Skeletal muscle satellite cell (primary cell): Measurements from ENCODE around the gene CELA3B.
"Not testable (repeated sequence)": the region's sequence is repeated elsewhere in the genome, so short reads cannot be mapped to it uniquely, and the experiment has no call there.

Source experiments
- H3K27me3 ChIP-seq: 2 replicates; pipeline ENCODE4 v1.7.0; 2013; ENCODE audit warnings: low read length; ENCODE audit not compliant: control insufficient read depth, insufficient read depth
- H3K36me3 ChIP-seq: 2 replicates; pipeline ENCODE4 v1.7.0; 2013; ENCODE audit warnings: mild to moderate bottlenecking, control low read depth, low read length; ENCODE audit not compliant: insufficient read depth
- H3K4me1 ChIP-seq: 2 replicates; pipeline ENCODE4 v1.7.0; 2013; ENCODE audit warnings: low read length; ENCODE audit not compliant: control insufficient read depth, insufficient read depth
- H3K4me2 ChIP-seq: 2 replicates; pipeline ENCODE4 v1.7.0; 2013; ENCODE audit warnings: mild to moderate bottlenecking, low read length
- H3K4me3 ChIP-seq: 2 replicates; pipeline ENCODE4 v1.7.0; 2013; ENCODE audit warnings: low read length
- H3K9ac ChIP-seq: 2 replicates; pipeline ENCODE4 v1.7.0; 2013; ENCODE audit warnings: mild to moderate bottlenecking, low read depth, low read length, moderate library complexity
- H3K9me3 ChIP-seq: replicated peaks from 2 replicates; pipeline ENCODE4 v1.7.0; 2013; ENCODE audit warnings: mild to moderate bottlenecking, control low read depth, low read length

The CELA3B gene

GRCh38 chr1:21937034-21937371 lies 39.8 kb upstream of the CELA3B start, which contains the start of gene HSPG2:
TSS of gene HSPG2 (minus strand) at chr1:21937310. CDS start at chr1:21937217, 93 bp downstream.
- H3K27me3 ChIP-seq = no peaks in the 10 kb centered on the region
- H3K9ac ChIP-seq = peak within 1 kb of the TSS; percentile 87
- H3K4me1 ChIP-seq = peaks cover 66% of the 10 kb centered on the region
- no peaks in the 10 kb centered on the region for H3K9me3 ChIP-seq
- H3K4me3 ChIP-seq = peak within 1 kb of the TSS; percentile 93
- peak within 1 kb of the TSS; percentile 87 for H3K4me2 ChIP-seq
- H3K36me3 ChIP-seq = peaks cover 4% of the 10 kb centered on the region

GRCh38 chr1:21937372-21938121 lies 39.3 kb upstream of the CELA3B start:
- Histone ChIP-seq H3K36me3 (peaks cover 4% of the 10 kb centered on the region), H3K4me3 (peak overlapping the region; percentile 41), H3K9me3 (no peaks in the 10 kb centered on the region), H3K27me3 (no peaks in the 10 kb centered on the region), H3K4me1 (peaks cover 63% of the 10 kb centered on the region), H3K9ac (peak overlapping the region; percentile 66), H3K4me2 (peak overlapping the region; percentile 68)

DNA sequence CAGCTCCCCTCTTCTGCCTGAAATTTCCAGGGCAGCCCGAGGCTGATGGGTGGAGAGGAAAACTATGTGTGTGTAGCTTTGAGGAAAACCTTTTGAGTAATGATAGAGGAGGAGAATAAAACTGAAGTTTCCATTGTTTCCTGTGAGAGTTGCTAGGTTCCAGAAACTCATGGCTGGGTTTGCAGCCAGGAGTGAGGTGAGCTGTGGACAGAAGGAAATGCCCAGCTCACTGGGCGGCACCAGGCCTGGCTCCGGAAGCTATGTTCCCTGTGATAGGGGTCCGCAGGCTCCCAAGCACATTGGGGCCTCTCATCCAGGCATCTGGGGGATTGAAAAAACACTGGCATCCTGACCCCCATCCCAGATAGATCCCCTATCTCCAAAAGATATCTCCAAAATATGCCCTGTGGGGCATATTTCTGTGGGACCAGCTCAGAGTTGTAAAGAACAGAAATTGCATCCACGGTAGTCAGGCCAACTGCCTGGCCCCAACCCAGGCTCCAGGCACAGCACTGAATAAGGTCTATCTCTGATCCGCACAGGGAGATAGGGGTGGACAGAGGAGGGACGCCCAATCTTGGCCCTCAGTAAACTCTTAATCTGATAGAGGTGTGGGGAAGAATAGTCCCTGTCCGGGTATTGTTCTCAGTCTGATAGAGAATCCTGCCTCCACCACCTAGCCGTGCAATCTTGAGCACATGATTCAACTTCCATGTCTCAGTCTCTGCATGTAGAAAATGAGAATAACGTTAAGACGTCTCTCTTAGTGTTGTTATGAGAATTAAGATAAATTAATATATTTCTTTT lies 37.9 kb upstream of the CELA3B start:
- Histone ChIP-seq H3K9ac (peak overlapping the region; percentile 53), H3K4me3 (no peak overlapping the region), H3K4me1 (peaks cover 58% of the 10 kb centered on the region), H3K9me3 (no peaks in the 10 kb centered on the region), H3K4me2 (peak overlapping the region; percentile 15), H3K27me3 (no peaks in the 10 kb centered on the region), H3K36me3 (no peaks in the 10 kb centered on the region)

DNA sequence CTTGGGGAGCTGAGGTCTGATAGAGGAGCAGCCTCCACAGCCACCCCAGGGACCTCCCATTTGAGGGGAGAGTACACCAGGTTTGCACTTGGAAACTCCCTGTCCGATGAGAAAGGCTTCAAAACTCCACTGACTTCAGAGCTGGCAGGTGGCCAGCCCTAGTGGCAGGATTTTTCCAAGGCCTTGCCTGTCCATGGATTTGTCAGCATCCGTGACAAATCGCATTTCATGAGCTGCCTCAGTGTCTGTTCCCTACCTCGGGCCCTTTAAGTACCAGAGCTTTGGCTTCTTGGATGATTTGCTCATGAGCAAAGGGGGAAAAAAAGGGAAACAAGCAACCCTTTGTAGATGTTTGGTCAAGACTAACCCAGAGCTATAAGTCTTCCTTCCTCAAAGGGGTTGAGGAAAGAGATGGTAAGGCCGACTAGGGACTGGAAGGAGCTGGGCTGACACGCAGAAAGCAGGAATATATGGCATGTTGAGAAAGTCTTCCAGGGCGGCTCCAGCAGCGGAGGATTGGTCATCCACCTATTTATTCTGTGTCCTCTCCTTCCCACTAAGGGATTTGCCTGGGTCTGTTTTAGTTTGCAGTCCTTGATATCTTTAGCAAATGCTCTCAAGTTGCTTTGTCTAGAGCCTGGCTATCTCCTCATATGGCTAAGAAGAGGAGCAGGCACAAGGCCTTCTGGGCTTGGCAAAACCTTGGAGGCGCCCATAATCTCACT lies 37.0 kb upstream of the CELA3B start:
- Histone ChIP-seq H3K9ac (peak overlapping the region; percentile 55), H3K9me3 (no peaks in the 10 kb centered on the region), H3K4me2 (peak overlapping the region; percentile 36), H3K36me3 (no peaks in the 10 kb centered on the region), H3K27me3 (no peaks in the 10 kb centered on the region), H3K4me3 (no peak overlapping the region), H3K4me1 (peaks cover 57% of the 10 kb centered on the region)

DNA sequence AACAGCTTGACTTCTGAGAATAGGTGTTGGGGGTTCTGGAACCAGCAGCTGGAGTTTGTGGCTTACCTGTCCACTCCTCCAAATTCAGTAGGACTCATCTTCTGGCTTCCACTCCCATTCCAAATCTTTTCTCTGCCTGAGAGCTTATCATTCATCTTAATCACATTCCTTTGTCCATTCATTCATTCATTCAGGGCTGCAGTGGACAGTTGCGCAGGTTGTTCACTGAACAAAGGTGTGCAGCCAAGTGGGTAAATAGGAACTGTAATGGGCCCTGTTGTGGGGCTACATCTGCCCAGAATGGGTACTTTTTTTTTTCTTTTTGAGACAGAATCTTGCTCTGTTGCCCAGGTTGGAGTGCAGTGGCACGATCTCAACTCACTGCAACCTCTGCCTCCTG lies 36.3 kb upstream of the CELA3B start:
- H3K9ac ChIP-seq = peak overlapping the region; percentile 55
- H3K4me2 ChIP-seq = no peak overlapping the region
- no peaks in the 10 kb centered on the region for H3K27me3 ChIP-seq
- peaks cover 51% of the 10 kb centered on the region for H3K4me1 ChIP-seq
- no peaks in the 10 kb centered on the region for H3K9me3 ChIP-seq
- no peaks in the 10 kb centered on the region for H3K36me3 ChIP-seq
- no peak overlapping the region for H3K4me3 ChIP-seq

- Histone ChIP-seq H3K27me3 (no peaks in the 10 kb centered on the region), H3K4me1 (peaks cover 49% of the 10 kb centered on the region), H3K36me3 (no peaks in the 10 kb centered on the region), H3K9ac (no peak overlapping the region), H3K4me2 (no peak overlapping the region), H3K9me3 (no peaks in the 10 kb centered on the region), H3K4me3 (no peak overlapping the region)
Measured at GRCh38 chr1:21941370-21941769, 35.5 kb upstream of the CELA3B start.

GRCh38 chr1:21942464-21942863 lies 34.4 kb upstream of the CELA3B start:
- Histone ChIP-seq H3K9ac (no peak overlapping the region), H3K4me3 (no peak overlapping the region), H3K4me1 (peaks cover 48% of the 10 kb centered on the region), H3K9me3 (no peaks in the 10 kb centered on the region), H3K27me3 (no peaks in the 10 kb centered on the region), H3K36me3 (no peaks in the 10 kb centered on the region), H3K4me2 (peak overlapping the region; percentile 51)

GRCh38 chr1:21942959-21943640 lies 33.7 kb upstream of the CELA3B start:
- not testable (repeated sequence) for H3K9ac ChIP-seq, H3K9me3 ChIP-seq, H3K27me3 ChIP-seq, H3K4me3 ChIP-seq, H3K36me3 ChIP-seq
- H3K4me1 ChIP-seq = peaks cover 43% of the 10 kb centered on the region
- peak overlapping the region; percentile 51 for H3K4me2 ChIP-seq

- H3K4me3 ChIP-seq = no peak overlapping the region
- H3K36me3 ChIP-seq = no peaks in the 10 kb centered on the region
- H3K4me2 ChIP-seq = no peak overlapping the region
- H3K9ac ChIP-seq = peak overlapping the region; percentile 36
- H3K27me3 ChIP-seq = no peaks in the 10 kb centered on the region
- H3K4me1 ChIP-seq = peaks cover 27% of the 10 kb centered on the region
- no peaks in the 10 kb centered on the region for H3K9me3 ChIP-seq
Measured at GRCh38 chr1:21944733-21945073, 32.1 kb upstream of the CELA3B start.

GRCh38 chr1:21946836-21947587 lies 29.8 kb upstream of the CELA3B start:
- Histone ChIP-seq H3K27me3 (peaks cover 4% of the 10 kb centered on the region), H3K9ac (no peak overlapping the region), H3K4me3 (no peak overlapping the region), H3K9me3 (no peaks in the 10 kb centered on the region), H3K4me2 (no peak overlapping the region), H3K36me3 (no peaks in the 10 kb centered on the region), H3K4me1 (peaks cover 19% of the 10 kb centered on the region)
